Thyroid gland (tissue), 4 donors: ENCODE measurements around the gene COL4A4.

Experiments
- POLR2A ChIP-seq, 2 donors: fragments of 450-650 bp; IDR thresholded peaks; one replicate each; pipeline ENCODE4 v1.6.1; 2017; ENCODE audit warnings: antibody characterized with exemption in 2 of 2, mild to moderate bottlenecking in 2 of 2, moderate library complexity in 1 of 2
- TF ChIP-seq, protein P1 (sequence below), 6 experiments: fragments of 200-600 bp in 3 of 6; fragments of 450-650 bp in 3 of 6; sonication (generic) in 3 of 6; IDR thresholded peaks; one replicate each; pipeline ENCODE4 v1.5.1; 2016 to 2019; ENCODE audit warnings: antibody characterized with exemption in 6 of 6, mild to moderate bottlenecking in 2 of 6, inconsistent platforms in 1 of 6, moderate library complexity in 1 of 6

DNA sequence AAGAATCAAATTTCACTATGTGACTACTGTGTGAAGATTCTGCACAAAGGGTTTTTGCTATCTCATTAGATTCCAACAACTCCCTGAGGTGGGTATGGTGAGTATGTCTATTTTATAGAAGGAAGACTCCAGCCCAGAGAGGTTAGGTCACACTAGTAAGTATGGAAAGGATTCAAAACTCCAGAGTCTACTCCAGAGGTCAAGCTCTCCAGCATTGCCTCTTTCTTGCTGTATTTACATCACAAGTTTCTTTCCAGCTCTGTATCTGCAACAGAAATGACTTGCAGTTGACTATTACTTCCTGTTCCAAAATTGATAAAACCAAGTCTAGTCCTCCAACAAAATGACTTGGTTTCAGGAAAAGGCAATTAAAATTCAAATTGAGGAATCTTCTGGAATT, 2.1 kb downstream of the COL4A4 start:
- TF ChIP-seq, protein P1, sequence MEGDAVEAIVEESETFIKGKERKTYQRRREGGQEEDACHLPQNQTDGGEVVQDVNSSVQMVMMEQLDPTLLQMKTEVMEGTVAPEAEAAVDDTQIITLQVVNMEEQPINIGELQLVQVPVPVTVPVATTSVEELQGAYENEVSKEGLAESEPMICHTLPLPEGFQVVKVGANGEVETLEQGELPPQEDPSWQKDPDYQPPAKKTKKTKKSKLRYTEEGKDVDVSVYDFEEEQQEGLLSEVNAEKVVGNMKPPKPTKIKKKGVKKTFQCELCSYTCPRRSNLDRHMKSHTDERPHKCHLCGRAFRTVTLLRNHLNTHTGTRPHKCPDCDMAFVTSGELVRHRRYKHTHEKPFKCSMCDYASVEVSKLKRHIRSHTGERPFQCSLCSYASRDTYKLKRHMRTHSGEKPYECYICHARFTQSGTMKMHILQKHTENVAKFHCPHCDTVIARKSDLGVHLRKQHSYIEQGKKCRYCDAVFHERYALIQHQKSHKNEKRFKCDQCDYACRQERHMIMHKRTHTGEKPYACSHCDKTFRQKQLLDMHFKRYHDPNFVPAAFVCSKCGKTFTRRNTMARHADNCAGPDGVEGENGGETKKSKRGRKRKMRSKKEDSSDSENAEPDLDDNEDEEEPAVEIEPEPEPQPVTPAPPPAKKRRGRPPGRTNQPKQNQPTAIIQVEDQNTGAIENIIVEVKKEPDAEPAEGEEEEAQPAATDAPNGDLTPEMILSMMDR (IDR thresholded peaks at IDR 0.05), result no peak
- TF ChIP-seq POLR2A (IDR thresholded peaks at IDR 0.05), result no peak
